ENCODE data around the gene CEP192.

Gene CEP192

GRCh38 chr18:13165636-13166423 lies 174.7 kb downstream of the CEP192 start:
- TF ChIP-seq MAX (IDR thresholded peaks at IDR 0.05) (no peak), YY1 (IDR thresholded peaks at IDR 0.05; ENCODE audit: low read depth) (no peak), RAD21 (IDR thresholded peaks at IDR 0.05; ENCODE audit: low read depth) (no peak), USF1 (IDR thresholded peaks at IDR 0.05) (no peak), TAF1 (IDR thresholded peaks at IDR 0.05; ENCODE audit: low read depth) (no peak), EGR1 (IDR thresholded peaks at IDR 0.05) (no peak), TCF12 (IDR thresholded peaks at IDR 0.05; ENCODE audit: low read depth) (no peak), FOXM1 (IDR thresholded peaks at IDR 0.05; ENCODE audit: borderline replicate concordance, low read depth) (no peak), NFIC (IDR thresholded peaks at IDR 0.05) (no peak)

GRCh38 chr18:13173578-13174145 lies 182.5 kb downstream of the CEP192 start:
- no peak for TF ChIP-seq USF1 (IDR thresholded peaks at IDR 0.05)
